ENCODE results near the gene PTPRD. TPM values are rescaled to one million over a fixed set of nuclear protein-coding genes. Genes with fewer than 3 reads are reported as not detected.

The PTPRD gene
- total RNA-seq, 1 experiment from 2014 or later, result not detected

- no peaks in the 10 kb centered on the region for H3K27me3 Mint-ChIP-seq (ENCODE audit: insufficient read depth, unreplicated experiment)
- no peaks in the 10 kb centered on the region for H3K36me3 Mint-ChIP-seq (ENCODE audit: insufficient read depth, unreplicated experiment)
- H3K27ac Mint-ChIP-seq (ENCODE audit: low read depth, unreplicated experiment), result no peak overlapping the region
- intact Hi-C loops (cut with micrococcal nuclease), result no loop called here
- DNase-seq (ENCODE audit: unreplicated experiment), result no peak
- H3K9me3 Mint-ChIP-seq (ENCODE audit: unreplicated experiment), result peaks cover 21% of the 10 kb centered on the region
- no peak overlapping the region for H3K4me3 Mint-ChIP-seq (ENCODE audit: unreplicated experiment)
- BruUV-seq (replicated peaks), result no TSS peak
- H3K4me1 Mint-ChIP-seq (ENCODE audit: insufficient read depth, unreplicated experiment), result no peaks in the 10 kb centered on the region
- ChIA-PET CTCF (no interaction called here), POLR2A (interaction anchor here (1.0 kb wide), 1 partner anchor 8 kb away, joined by 4 read pairs; no protein-coding TSS in a partner anchor)
- no peak for TF ChIP-seq CTCF (IDR thresholded peaks at IDR 0.05; ENCODE audit: unreplicated experiment)
Measured at GRCh38 chr9:8822667-8823025, 1790.2 kb downstream of the PTPRD start.

- no peaks in the 10 kb centered on the region for H3K27me3 Mint-ChIP-seq (ENCODE audit: insufficient read depth, unreplicated experiment)
- no peaks in the 10 kb centered on the region for H3K36me3 Mint-ChIP-seq (ENCODE audit: insufficient read depth, unreplicated experiment)
- no peak overlapping the region for H3K27ac Mint-ChIP-seq (ENCODE audit: low read depth, unreplicated experiment)
- POLR2A ChIA-PET, result interaction anchor here (1.0 kb wide), 1 partner anchor 8 kb away, joined by 4 read pairs; no protein-coding TSS in a partner anchor
- DNase-seq (ENCODE audit: unreplicated experiment), result no peak
- CTCF ChIA-PET, result no interaction called here
- intact Hi-C loops (cut with micrococcal nuclease), result no loop called here
- TF ChIP-seq CTCF (IDR thresholded peaks at IDR 0.05; ENCODE audit: unreplicated experiment), result no peak
- H3K4me3 Mint-ChIP-seq (ENCODE audit: unreplicated experiment), result no peak overlapping the region
- no TSS peak for BruUV-seq (replicated peaks)
- no peaks in the 10 kb centered on the region for H3K4me1 Mint-ChIP-seq (ENCODE audit: insufficient read depth, unreplicated experiment)
- peaks cover 19% of the 10 kb centered on the region for H3K9me3 Mint-ChIP-seq (ENCODE audit: unreplicated experiment)
Measured at GRCh38 chr9:8821910-8822666, 1790.7 kb downstream of the PTPRD start.

GRCh38 chr9:8817335-8817734 lies 1795.5 kb downstream of the PTPRD start:
- no TSS peak for BruUV-seq (replicated peaks)
- Mint-ChIP-seq H3K4me1 (ENCODE audit: insufficient read depth, unreplicated experiment) (no peaks in the 10 kb centered on the region), H3K9me3 (ENCODE audit: unreplicated experiment) (no peaks in the 10 kb centered on the region), H3K27me3 (ENCODE audit: insufficient read depth, unreplicated experiment) (no peaks in the 10 kb centered on the region), H3K36me3 (ENCODE audit: insufficient read depth, unreplicated experiment) (no peaks in the 10 kb centered on the region), H3K27ac (ENCODE audit: low read depth, unreplicated experiment) (no peak overlapping the region), H3K4me3 (ENCODE audit: unreplicated experiment) (no peak overlapping the region)
- TF ChIP-seq CTCF (IDR thresholded peaks at IDR 0.05; ENCODE audit: unreplicated experiment), result no peak
- intact Hi-C loops (cut with micrococcal nuclease), result no loop called here
- CTCF ChIA-PET, result no interaction called here
- POLR2A ChIA-PET, result no interaction called here
- DNase-seq (ENCODE audit: unreplicated experiment), result no peak

- no peak for TF ChIP-seq CTCF (IDR thresholded peaks at IDR 0.05; ENCODE audit: unreplicated experiment)
- Mint-ChIP-seq H3K36me3 (ENCODE audit: insufficient read depth, unreplicated experiment) (no peaks in the 10 kb centered on the region), H3K27ac (ENCODE audit: low read depth, unreplicated experiment) (no peak overlapping the region), H3K4me1 (ENCODE audit: insufficient read depth, unreplicated experiment) (no peaks in the 10 kb centered on the region), H3K4me3 (ENCODE audit: unreplicated experiment) (no peak overlapping the region), H3K27me3 (ENCODE audit: insufficient read depth, unreplicated experiment) (no peaks in the 10 kb centered on the region), H3K9me3 (ENCODE audit: unreplicated experiment) (no peaks in the 10 kb centered on the region)
- BruUV-seq (replicated peaks), result no TSS peak
- intact Hi-C loops (cut with micrococcal nuclease), result no loop called here
- POLR2A ChIA-PET, result no interaction called here
- CTCF ChIA-PET, result interaction anchor here (0.5 to 0.6 kb wide), 2 partner anchors 25 to 1881 kb away, joined by 3 read pairs; no protein-coding TSS in a partner anchor
- no peak for DNase-seq (ENCODE audit: unreplicated experiment)
Measured at GRCh38 chr9:8816361-8816760, 1796.4 kb downstream of the PTPRD start.
